ENCODE measurements around the gene TTC27. TPM values are rescaled to one million over a fixed set of nuclear protein-coding genes. Genes with fewer than 3 reads are reported as not detected.

The TTC27 gene
- total and polyA plus RNA-seq, 8 donors: 9.9 to 26.9 (median 22.5) TPM

- ATAC-seq: no peak
- no peak for TF ChIP-seq CTCF (IDR thresholded peaks at IDR 0.05)
Measured at GRCh38 chr2:32741575-32741974, 113.7 kb downstream of the TTC27 start.

GRCh38 chr2:32742376-32742775 lies 114.5 kb downstream of the TTC27 start:
- Histone ChIP-seq H3K4me3 (no peak overlapping the region), H3K27me3 (no peaks in the 10 kb centered on the region), H3K27ac (no peak overlapping the region), H3K4me1 (no peaks in the 10 kb centered on the region), H3K36me3 (peaks cover 0 to 12% of the 10 kb centered on the region in 2 donors), H3K9me3 (no peaks in the 10 kb centered on the region)
- no peak for TF ChIP-seq CTCF (IDR thresholded peaks at IDR 0.05)
- DNase-seq (no peak), ATAC-seq (peak; percentile 93)
- intact Hi-C loops (cut with DNase I): no loop called here

More at GRCh38 chr2:32741575-32741974, 113.7 kb downstream of the TTC27 start:
- peaks cover 0 to 12% of the 10 kb centered on the region in 2 donors for H3K36me3 ChIP-seq
- H3K27ac ChIP-seq: no peak overlapping the region
- DNase-seq: no peak
- H3K4me1 ChIP-seq: no peaks in the 10 kb centered on the region
- H3K4me3 ChIP-seq: no peak overlapping the region
- H3K9me3 ChIP-seq: no peaks in the 10 kb centered on the region
- intact Hi-C loops (cut with DNase I): no loop called here
- no peaks in the 10 kb centered on the region for H3K27me3 ChIP-seq

GRCh38 chr2:32743480-32744236 lies 115.8 kb downstream of the TTC27 start:
- H3K36me3 ChIP-seq: peaks cover 0 to 8% of the 10 kb centered on the region in 2 donors
- DNase-seq (no peak), ATAC-seq (no peak)
- H3K4me1 ChIP-seq: no peaks in the 10 kb centered on the region
- intact Hi-C loops (cut with DNase I): no loop called here
- H3K27me3 ChIP-seq: no peaks in the 10 kb centered on the region
- H3K27ac ChIP-seq: no peak overlapping the region
- H3K9me3 ChIP-seq: no peaks in the 10 kb centered on the region
- no peak for TF ChIP-seq CTCF (IDR thresholded peaks at IDR 0.05)
- no peak overlapping the region for H3K4me3 ChIP-seq

- DNase-seq (no peak), ATAC-seq (no peak)
- intact Hi-C loops (cut with DNase I): no loop called here
- H3K9me3 ChIP-seq: no peaks in the 10 kb centered on the region
- peaks cover 0 to 18% of the 10 kb centered on the region in 2 donors for H3K36me3 ChIP-seq
- H3K27ac ChIP-seq: no peak overlapping the region
- no peak overlapping the region for H3K4me3 ChIP-seq
- no peaks in the 10 kb centered on the region for H3K27me3 ChIP-seq
- no peaks in the 10 kb centered on the region for H3K4me1 ChIP-seq
- TF ChIP-seq CTCF (IDR thresholded peaks at IDR 0.05): no peak
Measured at GRCh38 chr2:32745191-32745590, 117.3 kb downstream of the TTC27 start.

- intact Hi-C loops (cut with DNase I): no loop called here
- no peak for TF ChIP-seq CTCF (IDR thresholded peaks at IDR 0.05)
- Histone ChIP-seq H3K36me3 (peaks cover 0 to 19% of the 10 kb centered on the region in 2 donors), H3K27me3 (no peaks in the 10 kb centered on the region), H3K4me3 (no peak overlapping the region), H3K9me3 (no peaks in the 10 kb centered on the region), H3K4me1 (no peaks in the 10 kb centered on the region), H3K27ac (no peak overlapping the region)
- ATAC-seq: no peak
- no peak for DNase-seq
Measured at GRCh38 chr2:32745675-32746074, 117.8 kb downstream of the TTC27 start.

All from left lung (tissue), 10 donors.